Fibroblast of skin of abdomen (primary cell): Measurements from ENCODE around the gene PDE4D.
A peak's percentile ranks its signal among the peaks of the same experiment; 100 is the strongest.
"Not testable (repeated sequence)": the region's sequence is repeated elsewhere in the genome, so short reads cannot be mapped to it uniquely, and the experiment has no call there.

Source experiments
- DNase-seq: peaks from one replicate; pipeline ENCODE4 v3.0.0-alpha.2; 2013

PDE4D gene

DNA sequence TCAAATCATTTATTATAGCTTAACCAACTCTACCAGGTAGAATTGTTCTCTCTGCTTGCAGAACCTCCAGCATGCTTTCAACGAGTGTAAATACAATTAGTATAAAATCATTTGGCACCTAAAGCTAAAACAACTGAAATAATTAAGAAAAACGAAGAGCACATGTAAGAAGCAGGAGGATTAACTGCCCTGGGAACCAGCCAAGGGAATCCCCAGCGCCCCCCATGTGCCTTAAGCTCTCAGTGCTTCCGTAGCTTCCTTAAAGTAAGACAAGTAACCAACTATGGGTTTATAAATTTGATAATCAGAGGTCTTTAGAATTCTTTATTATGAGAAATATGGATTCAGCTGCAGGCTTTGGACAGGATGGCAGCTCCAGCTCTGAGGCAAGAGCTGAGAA, 908.2 kb downstream of the PDE4D start:
- no peak for DNase-seq

DNA sequence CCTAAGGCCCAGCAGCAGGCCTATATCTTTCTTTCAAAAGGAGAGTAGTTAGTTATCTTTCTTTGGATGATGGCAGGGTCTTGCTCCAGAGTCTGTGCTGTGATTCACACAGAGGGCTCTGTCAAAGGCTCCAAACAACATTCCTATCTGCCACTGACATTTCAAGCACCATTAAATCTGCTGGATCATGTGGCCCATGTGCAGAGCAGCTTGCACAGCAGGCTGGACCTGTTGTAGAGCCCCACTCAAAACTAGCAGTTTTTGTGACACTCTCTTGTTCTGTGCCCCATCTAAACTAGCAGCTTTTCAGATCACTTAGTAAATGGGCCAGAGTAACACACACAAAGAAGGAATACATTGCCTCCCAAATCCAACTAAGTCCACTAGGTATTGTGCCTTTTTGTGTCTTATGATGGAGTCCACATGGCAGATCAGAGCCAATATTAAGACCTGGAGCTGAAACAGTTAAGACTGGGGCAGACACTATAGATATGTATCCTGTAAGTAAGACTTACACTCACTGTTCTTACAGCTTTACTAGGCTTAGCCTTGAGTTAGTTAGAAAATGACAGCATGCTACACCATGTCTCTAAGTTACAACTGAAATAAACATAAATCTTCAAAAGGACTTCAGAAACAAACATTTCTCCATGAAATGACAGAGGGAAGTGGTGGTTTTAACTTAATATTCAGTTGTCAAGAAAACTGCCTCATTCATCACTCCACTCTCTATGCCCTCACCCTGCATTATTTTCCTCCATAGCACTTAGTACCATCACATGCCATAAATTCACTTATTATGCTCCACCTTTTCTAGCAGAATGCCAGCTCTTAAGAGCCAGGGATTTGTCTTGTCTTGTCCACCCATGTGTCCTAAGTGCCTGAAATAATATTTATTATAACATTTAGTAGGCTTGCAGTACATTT, 909.7 kb downstream of the PDE4D start:
- DNase-seq: peak; percentile 23

DNA sequence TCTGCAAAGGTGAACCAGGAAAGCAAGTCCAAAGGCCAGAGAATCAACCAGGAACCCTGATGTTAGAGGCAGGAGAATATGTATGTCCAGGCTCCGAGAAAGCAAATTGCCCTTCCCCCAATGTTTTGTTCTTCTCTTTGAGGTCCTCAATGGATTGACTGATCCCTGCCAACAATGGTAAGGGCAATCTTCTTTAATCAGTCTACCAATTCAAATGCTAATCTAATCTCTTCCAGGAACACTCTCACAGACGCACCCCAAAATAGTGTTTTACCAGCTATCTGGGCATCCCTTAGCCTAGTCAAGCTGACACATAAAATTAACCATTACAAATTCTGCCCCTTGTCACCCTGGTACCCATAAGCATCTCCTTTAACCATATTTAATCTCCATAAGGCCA, 912.6 kb downstream of the PDE4D start:
- no peak for DNase-seq

GRCh38 chr5:58979090-58979489, 914.4 kb downstream of the PDE4D start:
- DNase-seq: no peak

- no peak for DNase-seq
These were observed 918.9 kb downstream of the PDE4D start for GRCh38 chr5:58974601-58975000.

DNA sequence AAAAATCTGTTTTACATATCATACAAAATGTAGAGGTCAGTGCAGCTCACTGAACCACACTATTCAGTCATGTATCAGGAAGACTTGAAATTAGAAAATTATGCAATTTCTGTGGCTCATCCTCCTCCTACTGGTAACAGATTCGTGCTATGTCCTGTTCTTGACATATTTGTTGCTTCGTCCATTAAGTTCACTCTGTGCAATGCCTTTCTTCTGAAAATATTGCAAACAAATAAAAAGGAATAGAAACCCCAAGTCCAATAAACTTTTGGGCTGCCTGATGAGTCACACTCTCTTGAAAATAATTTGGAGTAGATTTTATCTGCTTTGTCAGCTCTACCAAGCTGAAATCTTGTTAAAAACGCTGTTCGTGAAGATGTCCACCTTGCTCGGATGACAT, 919.4 kb downstream of the PDE4D start:
- DNase-seq: no peak

DNA sequence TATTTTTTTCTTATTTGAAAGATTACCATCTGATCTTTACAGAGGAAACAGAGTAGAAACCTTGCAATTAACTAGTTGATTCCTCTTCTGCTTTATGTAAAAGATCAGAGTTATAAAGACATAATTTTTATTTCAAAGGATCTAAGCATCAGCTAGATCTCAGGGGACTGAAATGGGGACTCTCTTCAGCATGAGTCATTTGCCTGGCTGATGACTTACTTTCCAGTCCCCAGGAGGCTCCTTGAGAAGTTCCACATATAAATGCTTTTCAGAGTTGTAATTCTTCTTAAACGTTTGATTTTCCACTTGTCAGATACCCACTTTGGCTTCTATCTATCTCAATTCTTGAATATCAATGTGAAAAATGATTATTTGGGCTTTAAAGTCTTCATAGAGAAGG, 921.2 kb downstream of the PDE4D start:
- DNase-seq: peak; percentile 28

GRCh38 chr5:58970766-58971165, 922.8 kb downstream of the PDE4D start:
- no peak for DNase-seq

DNA sequence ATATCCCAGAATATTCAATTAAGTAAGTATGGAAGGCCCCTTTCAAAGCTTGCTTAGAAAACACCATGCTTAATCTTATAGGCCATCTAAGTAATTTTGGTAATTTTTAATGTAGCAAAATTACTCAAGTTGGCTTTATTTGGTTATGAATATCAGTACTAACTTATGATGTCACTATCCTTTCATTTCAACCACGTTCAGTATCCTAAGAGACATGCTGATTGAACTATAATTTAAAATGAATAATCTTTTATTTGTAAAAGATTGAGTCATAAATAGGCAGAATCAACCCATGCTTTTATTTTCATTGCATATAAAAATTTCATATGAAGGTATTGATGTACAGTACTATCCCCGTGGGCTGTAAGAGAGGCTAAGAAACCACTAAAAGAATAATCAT, 923.7 kb downstream of the PDE4D start:
- no peak for DNase-seq

- no peak for DNase-seq
These were observed 924.3 kb downstream of the PDE4D start for GRCh38 chr5:58969253-58969652.

GRCh38 chr5:58968350-58968749, 925.2 kb downstream of the PDE4D start:
- no peak for DNase-seq

- no peak for DNase-seq
These were observed 925.8 kb downstream of the PDE4D start for GRCh38 chr5:58967597-58968281.

DNA sequence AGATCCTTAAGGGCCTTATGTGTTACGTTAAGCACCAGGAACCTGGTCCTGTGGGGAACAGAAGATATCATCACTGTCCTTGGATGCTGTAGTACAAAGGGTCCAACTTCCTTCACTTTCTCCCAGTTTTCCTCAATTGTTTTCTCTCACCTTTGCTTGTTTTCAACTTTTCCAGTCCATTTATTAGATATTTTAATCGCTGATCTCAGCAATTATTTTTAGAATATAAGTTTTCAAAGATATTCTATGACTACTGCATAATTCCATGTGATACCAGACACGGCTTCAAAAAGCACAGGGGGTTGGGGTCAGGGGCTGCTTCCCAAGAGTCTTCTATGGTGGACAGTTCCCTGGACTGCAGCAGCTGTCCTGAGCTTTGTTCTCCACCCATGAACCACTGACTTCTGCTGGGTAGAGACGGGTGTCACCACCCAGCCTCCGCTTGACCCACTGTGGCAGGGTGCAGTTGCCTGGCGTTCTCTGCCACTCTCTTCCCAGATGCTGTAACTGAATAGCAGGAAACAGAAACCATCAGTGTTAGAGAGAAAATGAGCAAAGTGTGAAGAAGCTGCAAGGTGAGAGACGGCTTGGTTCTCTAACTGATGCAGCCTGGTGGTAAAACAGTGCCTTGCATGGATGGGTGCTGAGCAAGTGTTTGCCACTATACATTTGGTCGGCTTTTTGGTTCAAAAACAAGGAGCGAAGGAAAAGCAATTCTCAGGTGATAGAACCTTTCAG, 927.7 kb downstream of the PDE4D start:
- DNase-seq: no peak

- no peak for DNase-seq
These were observed 929.7 kb downstream of the PDE4D start for GRCh38 chr5:58963821-58964220.

- peak; percentile 50 for DNase-seq
These were observed 930.2 kb downstream of the PDE4D start for GRCh38 chr5:58963361-58963760.

- DNase-seq: no peak
These were observed 931.8 kb downstream of the PDE4D start for GRCh38 chr5:58961631-58962280.

- no peak for DNase-seq
These were observed 934.8 kb downstream of the PDE4D start for GRCh38 chr5:58958701-58959100.

DNA sequence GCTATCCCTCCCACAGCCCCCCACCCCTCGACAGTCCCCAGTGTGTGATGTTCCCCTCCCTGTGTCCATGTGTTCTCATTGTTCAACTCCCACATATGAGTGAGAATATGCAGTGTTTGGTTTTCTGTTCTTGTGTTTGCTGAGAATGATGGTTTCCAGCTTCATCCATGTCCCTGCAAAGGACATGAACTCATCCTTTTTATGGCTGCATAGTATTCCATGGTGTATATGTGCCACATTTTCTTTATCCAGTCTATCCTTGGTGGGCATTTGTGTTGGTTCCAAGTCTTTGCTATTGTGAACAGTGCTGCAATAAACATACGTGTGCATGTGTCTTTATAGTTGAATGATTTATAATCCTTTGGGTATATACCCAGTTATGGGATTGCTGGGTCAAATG, 940.3 kb downstream of the PDE4D start:
- DNase-seq: not testable (repeated sequence)

DNA sequence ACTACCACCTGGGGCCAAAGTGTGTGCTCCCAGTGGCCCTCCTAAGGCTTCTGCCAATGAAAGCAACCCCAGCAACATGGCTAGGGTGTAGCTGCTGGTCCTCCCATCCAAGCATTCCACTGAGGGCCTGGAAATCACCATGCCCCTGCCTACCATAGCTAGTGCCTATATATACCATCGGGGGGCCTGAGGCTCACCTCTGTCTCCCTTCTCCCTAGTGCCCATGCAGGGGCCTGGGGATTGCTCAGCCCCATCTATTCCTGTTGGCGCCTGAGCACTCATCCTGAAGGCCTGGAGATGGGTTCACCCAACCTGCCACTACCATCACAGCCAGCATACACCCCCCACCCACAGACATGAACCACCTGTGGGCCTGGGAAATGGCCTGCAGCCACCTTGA, 943.3 kb downstream of the PDE4D start:
- DNase-seq: no peak

GRCh38 chr5:58946230-58946629, 947.3 kb downstream of the PDE4D start:
- no peak for DNase-seq

DNA sequence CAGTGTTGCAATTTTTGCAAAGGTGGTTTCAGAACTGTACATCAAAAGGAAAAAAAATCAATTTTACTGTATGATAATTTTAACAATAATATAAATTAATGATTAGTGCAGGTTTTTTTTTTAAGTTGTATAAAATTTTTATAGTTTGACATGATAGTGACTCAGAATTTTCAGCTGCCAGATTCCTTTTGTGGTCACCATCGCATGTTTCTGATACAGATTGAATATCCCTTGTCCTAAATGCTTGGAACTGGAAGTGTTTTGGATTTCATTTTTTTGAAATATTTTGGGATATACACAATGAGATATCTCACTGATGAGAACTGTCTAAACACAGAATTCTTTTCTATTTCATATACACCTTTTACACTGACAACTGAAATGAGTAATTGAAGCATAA, 949.3 kb downstream of the PDE4D start:
- DNase-seq: peak; percentile 53

- peak; percentile 73 for DNase-seq
These were observed 953.1 kb downstream of the PDE4D start for GRCh38 chr5:58940446-58940845.

- DNase-seq: no peak
These were observed 953.9 kb downstream of the PDE4D start for GRCh38 chr5:58939664-58940063.
